ENCODE results near the gene IBSP.

DNA sequence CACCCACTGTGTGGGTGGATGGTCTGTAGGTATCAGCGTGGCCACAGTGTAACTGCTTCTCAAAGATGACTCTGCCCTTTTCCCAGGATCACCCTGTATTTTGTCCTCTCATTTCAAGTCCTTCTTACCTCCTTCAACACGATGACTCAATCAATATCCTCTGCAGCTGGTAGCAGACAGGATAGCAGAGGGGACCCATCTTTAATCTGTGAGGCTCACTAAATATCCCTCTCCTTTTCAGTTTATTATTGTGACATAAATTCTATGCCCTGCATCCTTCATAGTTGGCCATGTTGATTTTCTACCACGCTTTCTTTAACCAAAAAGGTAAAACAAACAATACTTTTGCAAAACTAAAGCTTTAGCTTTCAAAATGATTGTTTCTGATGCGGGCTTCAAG is 23.8 kb downstream of the IBSP start:
- no peak for TF ChIP-seq POLR2A (IDR thresholded peaks at IDR 0.05)
- TF ChIP-seq, protein P1, sequence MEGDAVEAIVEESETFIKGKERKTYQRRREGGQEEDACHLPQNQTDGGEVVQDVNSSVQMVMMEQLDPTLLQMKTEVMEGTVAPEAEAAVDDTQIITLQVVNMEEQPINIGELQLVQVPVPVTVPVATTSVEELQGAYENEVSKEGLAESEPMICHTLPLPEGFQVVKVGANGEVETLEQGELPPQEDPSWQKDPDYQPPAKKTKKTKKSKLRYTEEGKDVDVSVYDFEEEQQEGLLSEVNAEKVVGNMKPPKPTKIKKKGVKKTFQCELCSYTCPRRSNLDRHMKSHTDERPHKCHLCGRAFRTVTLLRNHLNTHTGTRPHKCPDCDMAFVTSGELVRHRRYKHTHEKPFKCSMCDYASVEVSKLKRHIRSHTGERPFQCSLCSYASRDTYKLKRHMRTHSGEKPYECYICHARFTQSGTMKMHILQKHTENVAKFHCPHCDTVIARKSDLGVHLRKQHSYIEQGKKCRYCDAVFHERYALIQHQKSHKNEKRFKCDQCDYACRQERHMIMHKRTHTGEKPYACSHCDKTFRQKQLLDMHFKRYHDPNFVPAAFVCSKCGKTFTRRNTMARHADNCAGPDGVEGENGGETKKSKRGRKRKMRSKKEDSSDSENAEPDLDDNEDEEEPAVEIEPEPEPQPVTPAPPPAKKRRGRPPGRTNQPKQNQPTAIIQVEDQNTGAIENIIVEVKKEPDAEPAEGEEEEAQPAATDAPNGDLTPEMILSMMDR (IDR thresholded peaks at IDR 0.05) = no peak
